IMR-90 (cell line): ENCODE data around the gene ITPK1. TPM values are rescaled to one million over a fixed set of nuclear protein-coding genes. Genes with fewer than 3 reads are reported as not detected.

Source experiments
- ATAC-seq: fragments of 200-7000 bp; cut with Tn5 transposase; 2 replicates; pipeline ENCODE4 v1.9.1; 2020; ENCODE audit warnings: low read depth, mild to moderate bottlenecking, moderate library complexity
- BruUV-seq: library from RNA; stranded (reverse); fragments of 400-500 nt; replicated peaks from 2 replicates; lab custom pipeline; 2021; lab: Mats Ljungman, UMichigan
- CTCF ChIA-PET: fragments of 300-600 bp; formaldehyde crosslinking; extraction: SDS; loops from one replicate; lab custom pipeline; 2021; ENCODE audit warnings: antibody characterized with exemption; lab: Yijun Ruan, JAX
- POLR2A ChIA-PET: fragments of 300-600 bp; sonication (Branson Sonifier 250); formaldehyde crosslinking; loops from one replicate; lab custom pipeline; 2022; ENCODE audit warnings: antibody characterized with exemption; ENCODE audit not compliant: unreplicated experiment; lab: Charles Lee
- DNase-seq: peaks from one replicate; pipeline ENCODE4 v3.0.0; 2013
- H2AFZ ChIP-seq: replicated peaks from 2 replicates; pipeline ENCODE3; 2013; ENCODE audit warnings: low read length, mild to moderate bottlenecking; ENCODE audit not compliant: poor library complexity
- H2AK5ac ChIP-seq: 2 replicates; pipeline ENCODE4 v1.6.1; 2013; ENCODE audit warnings: low read depth, low read length, inconsistent platforms
- H2AK9ac ChIP-seq: replicated peaks from 2 replicates; pipeline ENCODE3; 2013; ENCODE audit warnings: mild to moderate bottlenecking, low read depth, low read length, moderate library complexity; ENCODE audit not compliant: poor library complexity
- H2BK120ac ChIP-seq: 2 replicates; pipeline ENCODE4 v1.6.1; 2013; ENCODE audit warnings: low read depth, low read length, inconsistent platforms
- H2BK15ac ChIP-seq: 3 replicates; pipeline ENCODE4 v1.6.1; 2013; ENCODE audit warnings: low read depth, low read length, inconsistent platforms
- H2BK20ac ChIP-seq: 2 replicates; pipeline ENCODE4 v1.6.1; 2013; ENCODE audit warnings: low read depth, mild to moderate bottlenecking, inconsistent platforms, low read length, moderate library complexity
- H2BK5ac ChIP-seq: 2 replicates; pipeline ENCODE4 v1.6.1; 2013; ENCODE audit warnings: mild to moderate bottlenecking, low read depth, low read length, inconsistent platforms; ENCODE audit not compliant: poor library complexity, severe bottlenecking
- H3K14ac ChIP-seq: replicated peaks from 2 replicates; pipeline ENCODE4 v1.6.1; 2013; ENCODE audit warnings: low read depth, low read length, inconsistent platforms
- H3K18ac ChIP-seq: 2 replicates; pipeline ENCODE4 v1.6.1; 2013; ENCODE audit warnings: low read depth, low read length, control low read depth
- H3K23ac ChIP-seq: 2 replicates; pipeline ENCODE4 v1.6.1; 2013; ENCODE audit warnings: low read depth, low read length, inconsistent platforms
- H3K27ac ChIP-seq: 2 replicates; pipeline ENCODE4 v1.5.1; 2013; ENCODE audit warnings: mild to moderate bottlenecking, control low read depth, low read length; ENCODE audit not compliant: insufficient read depth
- H3K27me3 ChIP-seq: 2 replicates; pipeline ENCODE4 v1.6.1; 2013; ENCODE audit warnings: low read length; ENCODE audit not compliant: control insufficient read depth, insufficient read depth
- H3K36me3 ChIP-seq: 2 replicates; pipeline ENCODE4 v1.6.1; 2013; ENCODE audit warnings: low read length, mixed read lengths; ENCODE audit not compliant: control insufficient read depth, insufficient read depth
- H3K4ac ChIP-seq: 2 replicates; pipeline ENCODE4 v1.6.1; 2013; ENCODE audit warnings: low read depth, low read length, inconsistent platforms
- H3K4me1 ChIP-seq: 2 replicates; pipeline ENCODE4 v1.6.1; 2013; ENCODE audit warnings: low read length, mixed read lengths; ENCODE audit not compliant: control insufficient read depth, insufficient read depth
- H3K4me2 ChIP-seq: 2 replicates; pipeline ENCODE4 v1.6.1; 2013; ENCODE audit warnings: low read depth, mild to moderate bottlenecking, control low read depth, low read length, moderate library complexity
- H3K4me3 ChIP-seq: 2 replicates; pipeline ENCODE4 v1.5.1; 2013; ENCODE audit warnings: low read depth, mild to moderate bottlenecking, control low read depth, low read length, moderate library complexity; ENCODE audit not compliant: insufficient read depth
- H3K56ac ChIP-seq: 2 replicates; pipeline ENCODE4 v1.6.1; 2013; ENCODE audit warnings: low read length, inconsistent platforms; ENCODE audit not compliant: insufficient read depth; ENCODE audit errors: extremely low read depth
- H3K79me1 ChIP-seq, 2 experiments: 2 replicates each; pipeline ENCODE4 v1.6.1; 2013; ENCODE audit warnings: low read length in 2 of 2, inconsistent platforms in 1 of 2, low read depth in 1 of 2
- H3K9ac ChIP-seq: 2 replicates; pipeline ENCODE4 v1.6.1; 2013; ENCODE audit warnings: low read depth, low read length, control low read depth
- H3K9me1 ChIP-seq: 2 replicates; pipeline ENCODE4 v1.6.1; 2013; ENCODE audit warnings: low read length, inconsistent platforms; ENCODE audit not compliant: insufficient read depth
- H3K9me3 ChIP-seq: 2 replicates; pipeline ENCODE4 v1.6.1; 2013; ENCODE audit warnings: low read length; ENCODE audit not compliant: control insufficient read depth, insufficient read depth
- H4K20me1 ChIP-seq: 2 replicates; pipeline ENCODE4 v1.6.1; 2013; ENCODE audit warnings: low read length, inconsistent platforms; ENCODE audit not compliant: insufficient read depth
- H4K5ac ChIP-seq: 2 replicates; pipeline ENCODE4 v1.6.1; 2013; ENCODE audit warnings: mild to moderate bottlenecking, low read depth, low read length, control low read depth
- H4K8ac ChIP-seq, 2 experiments: 2 replicates each; pipeline ENCODE4 v1.6.1; 2013; ENCODE audit warnings: low read depth in 2 of 2, low read length in 2 of 2, control low read depth in 1 of 2, inconsistent platforms in 1 of 2
- H4K91ac ChIP-seq: 2 replicates; pipeline ENCODE4 v1.6.1; 2013; ENCODE audit warnings: low read depth, low read length, inconsistent platforms; ENCODE audit not compliant: insufficient read depth
- MXI1 ChIP-seq: IDR thresholded peaks from 2 replicates; pipeline ENCODE4 v1.6.1; 2012; ENCODE audit warnings: low read depth, mild to moderate bottlenecking, low read length, moderate library complexity, borderline replicate concordance
- RAD21 ChIP-seq: IDR thresholded peaks from 2 replicates; pipeline ENCODE4 v1.6.1; 2012; ENCODE audit warnings: low read length, improper control_type of control experiment
- SMC3 ChIP-seq: fragments of 150-350 bp; IDR thresholded peaks from 2 replicates; pipeline ENCODE4 v1.6.1; 2016; ENCODE audit warnings: low read depth, mild to moderate bottlenecking, antibody characterized with exemption, low read length, moderate library complexity
- WGBS, 2 experiments: methylation state at CpG; one replicate each; pipeline versions ENCODE4 v1.1.5 to v1.1.7; 2013; ENCODE audit warnings: missing lambda C conversion rate in 2 of 2; ENCODE audit not compliant: insufficient read length in 1 of 2; ENCODE audit errors: extremely low coverage in 2 of 2; 5-methylcytosine and 5-hydroxymethylcytosine counted together
- dilution Hi-C: fragments of 300-500 bp; cut with HindIII; formaldehyde crosslinking; loops from one replicate; pipeline ENCODE4 v1.14.3; 2018; ENCODE audit warnings: low sequenced_read_pairs; ENCODE audit not compliant: unreplicated experiment
- in situ Hi-C: fragments of 300-500 bp; cut with MboI; formaldehyde crosslinking; loops from 3 replicates; pipeline ENCODE4 v1.14.3; 2019; ENCODE audit warnings: low sequenced_read_pairs, inconsistent platforms, mixed read lengths
- intact Hi-C: fragments of 100-400 bp; cut with micrococcal nuclease; formaldehyde crosslinking; loops from 2 replicates; pipeline ENCODE4 v1.10.0; 2022
- polyA plus RNA-seq, 3 experiments: library from polyadenylated mRNA; depleted of rRNA; stranded (reverse); fragments of >200 nt; gene quantifications; 2 replicates each; pipeline ENCODE4 v1.2.3, GENCODE V29; 2012; ENCODE audit warnings: low replicate concordance in 1 of 3
- total RNA-seq: library from RNA; depleted of rRNA; stranded (reverse); fragments of >200 nt; gene quantifications from 2 replicates; pipeline ENCODE4 v1.2.3, GENCODE V29; 2012
- TF ChIP-seq, protein P1 (sequence below): conservative IDR thresholded peaks from 2 replicates; pipeline ENCODE4 v1.5.1; 2012; ENCODE audit warnings: mild to moderate bottlenecking, low read depth, low read length, improper control_type of control experiment

Gene ITPK1
- total and polyA plus RNA-seq, 2 of the 4 experiments (the other 2 are of a cell fraction): 21.7 to 26.9 TPM

- no peak overlapping the region for H3K56ac ChIP-seq
- H3K23ac ChIP-seq: no peak overlapping the region
- no peaks in the 10 kb centered on the region for H3K9me3 ChIP-seq
- no peak overlapping the region for H3K4me3 ChIP-seq
- H3K4ac ChIP-seq: no peak overlapping the region
- intact Hi-C loops: loop anchor here (5.0 kb wide), 1 partner anchor 78 kb away; no protein-coding TSS in a partner anchor
- H3K9me1 ChIP-seq: peaks cover 21% of the 10 kb centered on the region; the same call in 1 of the 2 replicates
- H3K27me3 ChIP-seq: no peaks in the 10 kb centered on the region
- no peak for ATAC-seq
- no peak overlapping the region for H3K4me2 ChIP-seq
- no CpG with 5 or more reads among the region's 7 CpGs for WGBS, 2 experiments
- no peak overlapping the region for H2AFZ ChIP-seq
- H3K27ac ChIP-seq: no peak overlapping the region
- no peak for DNase-seq
- POLR2A ChIA-PET: no interaction called here
- no peak overlapping the region for H4K91ac ChIP-seq
- dilution Hi-C loops: no loop called here
- no peaks in the 10 kb centered on the region for H3K36me3 ChIP-seq
- no peak overlapping the region for H3K18ac ChIP-seq
- no peak overlapping the region for H2BK15ac ChIP-seq
- no peak overlapping the region for H2BK120ac ChIP-seq
- H2BK20ac ChIP-seq: no peak overlapping the region
- BruUV-seq: no TSS peak
- CTCF ChIA-PET: no interaction called here
- H4K5ac ChIP-seq: no peak overlapping the region
- H3K9ac ChIP-seq: no peak overlapping the region
- no peaks in the 10 kb centered on the region for H3K79me1 ChIP-seq
- H4K20me1 ChIP-seq: peaks cover 4% of the 10 kb centered on the region
- H4K8ac ChIP-seq: no peak overlapping the region
- H2AK9ac ChIP-seq: no peak overlapping the region
- peaks cover 20% of the 10 kb centered on the region for H3K4me1 ChIP-seq
- in situ Hi-C loops: no loop called here
- no peak overlapping the region for H2BK5ac ChIP-seq
- H2AK5ac ChIP-seq: no peak overlapping the region
- H3K14ac ChIP-seq: no peak overlapping the region
- TF ChIP-seq RAD21 (peak; percentile 32; the same call in 1 of the 2 replicates), MXI1 (no peak), SMC3 (peak; percentile 15; the same call in 1 of the 2 replicates)
- TF ChIP-seq, protein P1, sequence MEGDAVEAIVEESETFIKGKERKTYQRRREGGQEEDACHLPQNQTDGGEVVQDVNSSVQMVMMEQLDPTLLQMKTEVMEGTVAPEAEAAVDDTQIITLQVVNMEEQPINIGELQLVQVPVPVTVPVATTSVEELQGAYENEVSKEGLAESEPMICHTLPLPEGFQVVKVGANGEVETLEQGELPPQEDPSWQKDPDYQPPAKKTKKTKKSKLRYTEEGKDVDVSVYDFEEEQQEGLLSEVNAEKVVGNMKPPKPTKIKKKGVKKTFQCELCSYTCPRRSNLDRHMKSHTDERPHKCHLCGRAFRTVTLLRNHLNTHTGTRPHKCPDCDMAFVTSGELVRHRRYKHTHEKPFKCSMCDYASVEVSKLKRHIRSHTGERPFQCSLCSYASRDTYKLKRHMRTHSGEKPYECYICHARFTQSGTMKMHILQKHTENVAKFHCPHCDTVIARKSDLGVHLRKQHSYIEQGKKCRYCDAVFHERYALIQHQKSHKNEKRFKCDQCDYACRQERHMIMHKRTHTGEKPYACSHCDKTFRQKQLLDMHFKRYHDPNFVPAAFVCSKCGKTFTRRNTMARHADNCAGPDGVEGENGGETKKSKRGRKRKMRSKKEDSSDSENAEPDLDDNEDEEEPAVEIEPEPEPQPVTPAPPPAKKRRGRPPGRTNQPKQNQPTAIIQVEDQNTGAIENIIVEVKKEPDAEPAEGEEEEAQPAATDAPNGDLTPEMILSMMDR: peak; percentile 34
These were observed 81.6 kb downstream of the ITPK1 start for GRCh38 chr14:93033983-93034670.
